Colonic mucosa (tissue), 4 donors: Measurements from ENCODE around the gene WNT8A. TPM values are rescaled to one million over a fixed set of nuclear protein-coding genes. Genes with fewer than 3 reads are reported as not detected.

ENCODE experiments used
- DNase-seq: peaks from one replicate; pipeline ENCODE4 v3.0.0-alpha.2; 2020
- H3K27ac ChIP-seq: fragments of 200-600 bp; one replicate; pipeline ENCODE4 v1.8.0; 2021
- H3K27me3 ChIP-seq: fragments of 200-600 bp; one replicate; pipeline ENCODE4 v1.8.0; 2021
- H3K36me3 ChIP-seq: fragments of 200-600 bp; one replicate; pipeline ENCODE4 v1.8.0; 2021
- H3K4me1 ChIP-seq: fragments of 200-600 bp; one replicate; pipeline ENCODE4 v1.8.0; 2021; ENCODE audit warnings: mild to moderate bottlenecking
- H3K4me3 ChIP-seq: fragments of 200-600 bp; one replicate; pipeline ENCODE4 v1.8.0; 2021
- H3K9ac ChIP-seq, 2 donors: one replicate each; pipeline ENCODE4 v1.7.0; 2013; ENCODE audit warnings: control low read depth in 2 of 2, low read depth in 2 of 2, low read length in 2 of 2
- H3K9me3 ChIP-seq: fragments of 200-600 bp; one replicate; pipeline ENCODE4 v1.8.0; 2021
- CTCF ChIP-seq: fragments of 200-600 bp; IDR thresholded peaks from one replicate; pipeline ENCODE4 v1.8.0; 2022; ENCODE audit warnings: antibody characterized with exemption, mild to moderate bottlenecking
- intact Hi-C: fragments of 100-400 bp; cut with DNase I; formaldehyde crosslinking; loops from one replicate; pipeline ENCODE4 v1.14.1; 2022
- total RNA-seq, 2 donors: library from RNA; stranded (reverse); fragmentation: NEBNext Ultra II Directional in 1 of 2; extraction: Animal tissue kit (Norgen Biotek cat#: 25700) in 1 of 2; gene quantifications; one replicate each; pipeline ENCODE4 v1.2.1, GENCODE V29; 2021
- donor health status: healthy.
- donor health status: DM: no; HTN: no; CAD: no.
- donor health status: DM: no; HTN: no; CAD: no.

WNT8A gene
- total RNA-seq, 2 donors from 2014 or later, result not detected

GRCh38 chr5:138078006-138078643, 5.7 kb upstream of the WNT8A start:
- no peak for TF ChIP-seq CTCF
- Histone ChIP-seq H3K36me3 (no peaks in the 10 kb centered on the region), H3K9ac (no peak overlapping the region), H3K4me3 (no peak overlapping the region), H3K27ac (no peak overlapping the region), H3K4me1 (no peaks in the 10 kb centered on the region), H3K9me3 (no peaks in the 10 kb centered on the region), H3K27me3 (no peaks in the 10 kb centered on the region)
- intact Hi-C loops, result loop anchor here (2.0 kb wide), 1 partner anchor 55 kb away; no protein-coding TSS in a partner anchor
- DNase-seq, result no peak

GRCh38 chr5:138082033-138082432, 1.8 kb upstream of the WNT8A start:
- H3K9me3 ChIP-seq, result no peaks in the 10 kb centered on the region
- H3K27ac ChIP-seq, result no peak overlapping the region
- no peak for TF ChIP-seq CTCF
- no peaks in the 10 kb centered on the region for H3K27me3 ChIP-seq
- intact Hi-C loops, result no loop called here
- no peak overlapping the region for H3K9ac ChIP-seq
- no peaks in the 10 kb centered on the region for H3K4me1 ChIP-seq
- no peak for DNase-seq
- no peaks in the 10 kb centered on the region for H3K36me3 ChIP-seq
- no peak overlapping the region for H3K4me3 ChIP-seq

GRCh38 chr5:138091685-138092084, 7.9 kb downstream of the WNT8A start:
- no peaks in the 10 kb centered on the region for H3K27me3 ChIP-seq
- H3K4me3 ChIP-seq, result no peak overlapping the region
- H3K36me3 ChIP-seq, result no peaks in the 10 kb centered on the region
- no peaks in the 10 kb centered on the region for H3K4me1 ChIP-seq
- DNase-seq, result no peak
- H3K9me3 ChIP-seq, result no peaks in the 10 kb centered on the region
- no peak overlapping the region for H3K9ac ChIP-seq
- H3K27ac ChIP-seq, result no peak overlapping the region
- intact Hi-C loops, result no loop called here
- no peak for TF ChIP-seq CTCF

- Histone ChIP-seq H3K36me3 (no peaks in the 10 kb centered on the region), H3K9me3 (no peaks in the 10 kb centered on the region), H3K27ac (no peak overlapping the region), H3K9ac (no peak overlapping the region), H3K4me3 (no peak overlapping the region), H3K27me3 (no peaks in the 10 kb centered on the region), H3K4me1 (no peaks in the 10 kb centered on the region)
- TF ChIP-seq CTCF, result no peak
- intact Hi-C loops, result no loop called here
- no peak for DNase-seq
Measured at GRCh38 chr5:138092301-138092700, 8.5 kb downstream of the WNT8A start.

- H3K9me3 ChIP-seq, result no peaks in the 10 kb centered on the region
- no peak for DNase-seq
- TF ChIP-seq CTCF, result no peak
- H3K4me3 ChIP-seq, result no peak overlapping the region
- H3K27ac ChIP-seq, result no peak overlapping the region
- intact Hi-C loops, result no loop called here
- H3K4me1 ChIP-seq, result no peaks in the 10 kb centered on the region
- no peaks in the 10 kb centered on the region for H3K36me3 ChIP-seq
- no peak overlapping the region for H3K9ac ChIP-seq
- H3K27me3 ChIP-seq, result no peaks in the 10 kb centered on the region
Measured at GRCh38 chr5:138093036-138093435, 9.2 kb downstream of the WNT8A start.
